HepG2 (cell line): Measurements from ENCODE around the gene SRP14. TPM values are rescaled to one million over a fixed set of nuclear protein-coding genes. Genes with fewer than 3 reads are reported as not detected.
A peak's percentile ranks its signal among the peaks of the same experiment; 100 is the strongest.

Source experiments
- DDIT3 ChIP-seq: sonication (generic); formaldehyde crosslinking; IDR thresholded peaks from 2 replicates; pipeline ENCODE4 v1.4.0; 2020; ENCODE audit warnings: mild to moderate bottlenecking, missing genetic modification reagents
- EHMT2 ChIP-seq: fragments of 200-600 bp; sonication (generic); IDR thresholded peaks from 2 replicates; pipeline ENCODE4 v1.7.0; 2017; ENCODE audit warnings: antibody characterized with exemption, low read depth, low read length, borderline replicate concordance
- ESRRA ChIP-seq: sonication (generic); formaldehyde crosslinking; IDR thresholded peaks from 2 replicates; pipeline ENCODE4 v1.5.1; 2020; ENCODE audit warnings: mild to moderate bottlenecking, low read depth, missing genetic modification reagents
- HMG20A ChIP-seq: IDR thresholded peaks from 2 replicates; pipeline ENCODE4 v1.6.1; 2016; ENCODE audit warnings: borderline replicate concordance
- HOXA9 ChIP-seq: sonication (generic); formaldehyde crosslinking; IDR thresholded peaks from 2 replicates; pipeline ENCODE4 v1.8.1; 2022; ENCODE audit warnings: missing genetic modification reagents, mild to moderate bottlenecking, moderate library complexity, borderline replicate concordance
- JARID2 ChIP-seq: sonication (generic); formaldehyde crosslinking; IDR thresholded peaks from 2 replicates; pipeline ENCODE4 v1.8.1; 2023; ENCODE audit warnings: missing genetic modification reagents, inconsistent platforms; ENCODE audit not compliant: insufficient replicate concordance
- KDM1A ChIP-seq: IDR thresholded peaks from 2 replicates; pipeline ENCODE4 v1.6.1; 2016; ENCODE audit warnings: missing compliant biosample characterization
- MLX ChIP-seq: IDR thresholded peaks from 2 replicates; pipeline ENCODE4 v1.6.1; 2016
- NFYB ChIP-seq: sonication (generic); formaldehyde crosslinking; IDR thresholded peaks from 2 replicates; pipeline ENCODE4 v1.4.0; 2020; ENCODE audit warnings: missing genetic modification reagents
- PAXIP1 ChIP-seq: sonication (generic); formaldehyde crosslinking; conservative IDR thresholded peaks from 2 replicates; pipeline ENCODE4 v1.4.0; 2020; ENCODE audit warnings: mild to moderate bottlenecking, missing genetic modification reagents, moderate library complexity
- POGZ ChIP-seq: sonication (generic); formaldehyde crosslinking; IDR thresholded peaks from 2 replicates; pipeline ENCODE4 v1.4.0; 2020; ENCODE audit warnings: mild to moderate bottlenecking, missing genetic modification reagents
- PRPF4 ChIP-seq: fragments of 200-400 bp; formaldehyde crosslinking; IDR thresholded peaks from 2 replicates; pipeline ENCODE4 v1.6.1; 2016; ENCODE audit warnings: low read length, low read depth; ENCODE audit not compliant: poor library complexity, severe bottlenecking
- SNAPC5 ChIP-seq: sonication (generic); formaldehyde crosslinking; IDR thresholded peaks from 2 replicates; pipeline ENCODE4 v1.8.1; 2023; ENCODE audit warnings: mild to moderate bottlenecking, missing genetic modification reagents, borderline replicate concordance
- TOPORS ChIP-seq: sonication (generic); formaldehyde crosslinking; IDR thresholded peaks from 2 replicates; pipeline ENCODE4 v1.8.0; 2023; ENCODE audit warnings: mild to moderate bottlenecking, missing genetic modification reagents
- ZBTB10 ChIP-seq: sonication (generic); formaldehyde crosslinking; IDR thresholded peaks from 2 replicates; pipeline ENCODE4 v1.4.0; 2020; ENCODE audit warnings: missing genetic modification reagents, borderline replicate concordance
- ZFP36L2 ChIP-seq: sonication (generic); formaldehyde crosslinking; IDR thresholded peaks from 2 replicates; pipeline ENCODE4 v1.4.0; 2020; ENCODE audit warnings: missing genetic modification reagents
- ZNF207 ChIP-seq: fragments of 450-650 bp; IDR thresholded peaks from 2 replicates; pipeline ENCODE4 v1.6.1; 2016; ENCODE audit warnings: antibody characterized with exemption, borderline replicate concordance
- ZNF432 ChIP-seq: sonication (generic); formaldehyde crosslinking; IDR thresholded peaks from 2 replicates; pipeline ENCODE4 v1.5.0; 2020; ENCODE audit warnings: missing genetic modification reagents, mild to moderate bottlenecking, borderline replicate concordance
- ZNF460 ChIP-seq: sonication (generic); formaldehyde crosslinking; IDR thresholded peaks from 2 replicates; pipeline ENCODE4 v1.5.1; 2020; ENCODE audit warnings: missing genetic modification reagents, mild to moderate bottlenecking, borderline replicate concordance
- ZNF501 ChIP-seq: sonication (generic); formaldehyde crosslinking; IDR thresholded peaks from 2 replicates; pipeline ENCODE4 v1.5.1; 2020; ENCODE audit warnings: mild to moderate bottlenecking, moderate library complexity, missing genetic modification reagents
- ZNF570 ChIP-seq: sonication (generic); formaldehyde crosslinking; IDR thresholded peaks from 2 replicates; pipeline ENCODE4 v1.4.0; 2020; ENCODE audit warnings: mild to moderate bottlenecking, missing genetic modification reagents, borderline replicate concordance
- ZNF580 ChIP-seq: IDR thresholded peaks from 2 replicates; pipeline ENCODE4 v1.6.1; 2016; ENCODE audit warnings: low read depth, borderline replicate concordance
- ZNF720 ChIP-seq: sonication (generic); formaldehyde crosslinking; IDR thresholded peaks from 2 replicates; pipeline ENCODE4 v1.4.0; 2020; ENCODE audit warnings: missing genetic modification reagents
- ZNF781 ChIP-seq: sonication (generic); formaldehyde crosslinking; IDR thresholded peaks from 2 replicates; pipeline ENCODE4 v1.5.1; 2020; ENCODE audit warnings: borderline replicate concordance, mild to moderate bottlenecking, missing genetic modification reagents; ENCODE audit errors: not compliant biosample characterization
- polyA plus RNA-seq, 8 experiments: library from polyadenylated mRNA; depleted of rRNA in 3 of 8; stranded (reverse) in 7 of 8; unstranded in 1 of 8; fragments of >200 nt; fragmentation: Illumina TruSeq in 4 of 8; extraction: Trizol in 4 of 8; gene quantifications; 2 replicates each; pipeline versions ENCODE4 v1.2.1 to v1.2.3, GENCODE V29; 2011 to 2016; ENCODE audit warnings: low read depth in 4 of 8, missing spikeins in 1 of 8, mixed read lengths in 1 of 8; ENCODE audit not compliant: insufficient read depth in 1 of 8
- total RNA-seq, 5 experiments: library from RNA; depleted of rRNA; stranded (reverse); fragments of >200 nt; fragmentation: Illumina TruSeq; extraction: Trizol; gene quantifications; 2 replicates each; pipeline ENCODE4 v1.2.3, GENCODE V29; 2016; ENCODE audit warnings: low read depth in 1 of 5

Gene SRP14
- total and polyA plus RNA-seq, 2 of the 13 experiments (the other 11 are each of a cell fraction or from before 2014, with no cell fraction given): 208 to 356 TPM

GRCh38 chr15:40002295-40002694 is 36.7 kb downstream of the SRP14 start (continued):
- peak; percentile 95 for TF ChIP-seq PAXIP1 (CRISPR knock-in tag)
- no peak for TF ChIP-seq ZNF207
- TF ChIP-seq HMG20A (CRISPR knock-in tag): peak; percentile 49; the same call in 1 of the 2 replicates
- TF ChIP-seq ZBTB10 (CRISPR knock-in tag): no peak
- no peak for TF ChIP-seq ZNF781 (CRISPR knock-in tag)
- TF ChIP-seq ZNF580 (CRISPR knock-in tag): 0 out of 2 replicates have a peak, but pooled peaks have one; percentile 25
- peak; percentile 80 for TF ChIP-seq KDM1A (CRISPR knock-in tag)
- no peak for TF ChIP-seq ZNF460 (CRISPR knock-in tag)
- TF ChIP-seq HOXA9 (CRISPR knock-in tag): no peak
- no peak for TF ChIP-seq ZNF570 (CRISPR knock-in tag)
- TF ChIP-seq NFYB (CRISPR knock-in tag): peak; percentile 66
- no peak for TF ChIP-seq JARID2 (CRISPR knock-in tag)
- no peak for TF ChIP-seq ZNF720 (CRISPR knock-in tag)
- TF ChIP-seq POGZ (CRISPR knock-in tag): peak; percentile 53; the same call in 1 of the 2 replicates
- no peak for TF ChIP-seq ZNF501
- no peak for TF ChIP-seq DDIT3
- peak; percentile 38; the same call in 1 of the 2 replicates for TF ChIP-seq EHMT2
- no peak for TF ChIP-seq ESRRA (CRISPR knock-in tag)
- no peak for TF ChIP-seq ZNF432 (CRISPR knock-in tag)
- no peak for TF ChIP-seq TOPORS (CRISPR knock-in tag)
- no peak for TF ChIP-seq PRPF4
- TF ChIP-seq SNAPC5 (CRISPR knock-in tag): no peak
- TF ChIP-seq MLX: 0 out of 2 replicates have a peak, but pooled peaks have one; percentile 35
- TF ChIP-seq ZFP36L2: no peak
